HG03520 (cell line): ENCODE results near the gene LTBP1.

ENCODE experiments used
- ATAC-seq: cut with Tn5 transposase; IDR thresholded peaks from one replicate; pipeline ENCODE4 v1.9.1; 2021; ENCODE audit warnings: mild to moderate bottlenecking, moderate library complexity; ENCODE audit not compliant: unreplicated experiment

LTBP1 gene

GRCh38 chr2:33323957-33324356 is 377.2 kb downstream of the LTBP1 start:
- ATAC-seq, result no peak

- no peak for ATAC-seq
Observed at GRCh38 chr2:33326100-33326499, 379.3 kb downstream of the LTBP1 start.

DNA sequence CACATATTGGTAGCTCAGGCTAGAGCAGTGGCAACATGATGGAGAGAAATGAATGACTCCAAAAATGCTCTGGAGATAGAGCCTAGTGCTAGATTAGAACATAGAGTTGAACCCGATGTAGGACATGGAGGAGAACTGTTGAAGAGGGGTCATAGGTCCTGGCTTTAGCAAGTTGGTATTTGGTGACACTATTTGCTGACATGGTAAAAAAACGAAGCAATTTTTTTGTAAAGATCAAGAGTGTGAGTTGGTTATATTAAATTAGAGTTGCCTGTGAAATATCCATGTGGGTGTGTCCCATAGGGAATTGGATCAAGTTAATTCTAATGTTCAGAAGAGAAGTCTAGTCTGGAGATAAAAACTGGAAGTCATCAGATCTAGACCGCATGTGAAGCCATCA is 386.7 kb downstream of the LTBP1 start:
- no peak for ATAC-seq

GRCh38 chr2:33334083-33334482 is 387.3 kb downstream of the LTBP1 start:
- no peak for ATAC-seq

DNA sequence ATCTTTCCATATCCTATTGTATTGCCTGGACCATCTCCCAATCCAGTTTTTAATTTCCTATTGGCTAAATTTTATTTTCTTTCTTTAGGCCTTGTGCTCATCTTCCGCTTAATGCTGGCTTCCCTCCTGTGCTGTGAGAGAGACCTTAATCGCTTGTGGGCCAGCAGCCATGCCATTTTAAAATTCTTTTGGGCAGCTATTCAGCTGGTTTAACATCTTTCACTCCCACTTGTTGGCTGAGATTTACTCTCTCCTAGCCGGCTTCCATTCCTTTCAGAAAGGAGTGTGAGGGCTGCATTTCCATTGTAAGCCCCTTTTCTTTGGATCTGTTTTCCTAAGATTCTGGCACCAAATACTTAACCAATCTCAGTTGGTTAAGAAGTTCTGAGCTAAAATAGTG is 388.8 kb downstream of the LTBP1 start:
- ATAC-seq, result no peak

GRCh38 chr2:33336036-33336625 is 389.4 kb downstream of the LTBP1 start:
- ATAC-seq, result peak; percentile 56

DNA sequence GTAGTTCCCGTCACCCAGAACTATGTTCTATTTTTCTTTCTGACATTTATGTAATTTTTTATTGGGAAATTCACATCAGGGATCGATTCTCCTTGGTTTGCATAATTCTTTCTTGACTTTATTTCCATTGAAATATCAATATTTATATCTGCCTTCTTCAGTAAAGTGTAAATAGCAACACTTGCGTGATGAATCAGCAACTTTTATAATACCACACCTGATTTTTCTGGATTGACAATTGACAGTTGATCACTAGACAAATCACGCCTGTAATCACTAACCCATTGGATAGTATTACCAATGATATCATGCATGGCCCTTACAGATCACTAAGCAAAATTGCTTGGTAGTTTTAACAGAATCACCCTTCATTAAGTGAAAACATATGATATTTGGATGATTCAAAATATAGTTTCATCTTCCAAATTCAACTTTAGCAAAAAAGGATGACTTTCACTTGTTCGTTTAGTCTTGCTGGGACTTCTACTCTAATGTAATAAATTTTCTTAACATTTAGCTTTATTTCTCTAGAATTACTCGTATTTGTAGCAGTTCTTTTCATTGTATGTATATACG is 390.7 kb downstream of the LTBP1 start:
- no peak for ATAC-seq

DNA sequence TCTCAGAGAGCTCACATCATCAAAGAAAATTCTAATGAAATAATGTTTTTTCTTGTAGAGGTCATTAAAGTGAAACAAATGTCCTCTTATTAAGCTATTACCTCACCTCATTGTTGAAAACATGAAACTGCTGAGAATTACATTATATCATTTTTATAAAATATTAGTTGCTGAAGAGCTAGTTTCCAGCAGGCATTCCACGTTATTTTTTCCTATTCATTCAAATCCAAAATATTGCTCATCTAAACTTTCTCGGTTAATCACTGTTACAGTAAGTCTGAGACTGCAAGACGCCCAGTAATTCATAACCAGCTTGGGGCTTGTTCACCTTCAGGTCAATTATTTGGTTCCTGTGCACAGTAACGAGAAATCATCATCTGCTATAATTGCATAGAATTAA is 391.2 kb downstream of the LTBP1 start:
- ATAC-seq, result no peak

DNA sequence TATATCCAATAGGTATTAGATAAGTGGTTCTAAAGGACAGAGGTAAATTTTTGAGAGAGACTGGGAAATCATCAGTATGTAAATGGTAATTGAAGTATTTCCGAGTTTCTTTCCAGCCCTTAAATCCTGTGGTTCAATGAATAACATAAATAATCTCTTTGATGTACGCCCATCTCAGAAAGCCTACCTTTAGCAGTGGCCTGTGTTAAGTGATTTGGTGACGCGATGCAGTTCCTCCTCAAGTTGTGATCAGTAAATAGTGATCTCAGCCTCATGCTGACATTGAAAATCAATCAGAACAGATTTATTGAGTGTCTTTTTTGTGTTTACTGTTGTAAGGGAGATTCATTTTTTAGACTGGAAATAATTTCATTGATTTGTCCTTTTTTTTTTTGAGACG is 392.5 kb downstream of the LTBP1 start:
- ATAC-seq, result no peak

DNA sequence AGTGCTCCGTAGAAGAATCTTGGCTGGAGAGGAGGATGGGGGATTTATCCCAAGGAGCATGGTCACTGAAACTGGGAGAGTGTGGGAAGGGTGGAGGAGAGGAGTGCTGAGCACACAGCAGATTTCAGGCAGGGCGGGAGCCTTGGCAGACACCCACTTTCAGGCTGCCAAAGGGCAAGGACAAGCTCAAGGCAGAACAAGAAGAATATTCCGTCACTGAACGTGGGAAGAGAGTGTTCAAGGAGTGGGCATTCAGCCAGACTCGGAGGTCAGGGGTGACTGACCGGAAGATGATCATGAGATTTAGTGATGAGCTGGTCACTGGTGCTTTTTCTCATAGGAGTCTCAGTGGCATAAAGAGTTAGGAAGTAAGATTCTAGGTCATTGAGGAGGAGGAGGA is 393.5 kb downstream of the LTBP1 start:
- no peak for ATAC-seq

- no peak for ATAC-seq
Observed at GRCh38 chr2:33342171-33342570, 395.4 kb downstream of the LTBP1 start.

- no peak for ATAC-seq
Observed at GRCh38 chr2:33342705-33343104, 396.0 kb downstream of the LTBP1 start.

DNA sequence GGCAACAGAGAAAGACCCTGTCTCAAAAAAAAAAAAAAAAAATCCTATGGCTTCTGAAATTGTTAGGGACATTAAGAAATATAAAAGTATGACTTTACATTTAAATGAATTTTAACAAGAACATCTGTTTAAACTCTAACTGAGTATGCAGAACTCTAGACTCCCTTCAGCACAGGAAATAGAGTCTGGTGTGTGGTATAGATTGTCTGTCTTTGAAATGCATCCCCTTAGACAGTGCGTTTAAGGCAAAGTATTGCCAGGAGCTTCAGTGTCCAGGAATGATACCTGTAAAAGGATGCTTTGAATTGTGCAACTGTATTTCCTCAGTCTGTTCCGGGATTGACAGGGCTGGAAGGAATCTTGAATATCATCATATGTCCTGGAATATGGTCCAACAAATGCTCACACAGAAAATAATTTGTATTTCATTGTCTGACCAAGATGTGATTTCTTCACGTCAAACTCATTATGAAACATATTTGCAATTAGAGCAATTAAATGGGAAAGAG is 396.7 kb downstream of the LTBP1 start:
- no peak for ATAC-seq

- no peak for ATAC-seq
Observed at GRCh38 chr2:33344230-33344629, 397.5 kb downstream of the LTBP1 start.

GRCh38 chr2:33347856-33348255 is 401.1 kb downstream of the LTBP1 start:
- ATAC-seq, result no peak

DNA sequence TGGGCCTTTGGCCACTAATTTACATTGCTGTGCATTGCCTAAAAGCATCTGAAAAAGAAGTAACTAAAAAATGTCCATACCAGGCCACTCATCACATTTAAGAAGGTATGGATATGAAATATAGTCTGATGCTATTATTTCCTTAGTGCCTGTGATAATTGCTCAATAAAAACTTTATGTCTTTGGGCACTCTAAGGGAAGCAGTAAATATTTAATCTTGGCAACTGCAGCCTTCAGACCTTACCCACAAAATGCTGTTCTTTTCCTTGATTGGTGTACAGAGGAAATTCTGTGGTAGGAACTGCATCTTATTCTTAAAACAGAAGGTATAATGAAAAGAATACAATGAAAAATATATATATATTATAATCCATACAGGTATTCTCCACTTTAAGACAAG is 403.9 kb downstream of the LTBP1 start:
- ATAC-seq, result no peak

- ATAC-seq, result no peak
Observed at GRCh38 chr2:33351781-33352180, 405.0 kb downstream of the LTBP1 start.

- no peak for ATAC-seq
Observed at GRCh38 chr2:33354981-33355380, 408.2 kb downstream of the LTBP1 start.

DNA sequence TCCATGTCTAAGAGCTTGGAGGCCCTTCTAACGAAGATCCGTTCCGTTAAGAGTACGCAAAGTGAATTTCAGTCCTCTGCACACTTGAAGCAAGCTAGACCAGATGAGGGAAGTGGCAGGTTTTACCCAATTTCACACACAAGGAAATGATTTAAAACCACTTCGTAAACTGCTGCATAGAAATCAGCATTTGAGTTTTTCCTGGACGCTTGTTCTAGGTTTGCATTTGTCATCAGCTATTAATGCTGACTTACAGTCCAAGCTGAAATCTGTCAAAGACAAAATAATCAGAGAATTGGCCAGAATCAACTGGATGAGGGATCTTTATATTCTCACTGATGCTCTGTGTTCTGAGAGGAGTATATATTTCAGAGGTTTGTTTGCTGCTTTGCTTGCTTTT is 412.1 kb downstream of the LTBP1 start:
- no peak for ATAC-seq

DNA sequence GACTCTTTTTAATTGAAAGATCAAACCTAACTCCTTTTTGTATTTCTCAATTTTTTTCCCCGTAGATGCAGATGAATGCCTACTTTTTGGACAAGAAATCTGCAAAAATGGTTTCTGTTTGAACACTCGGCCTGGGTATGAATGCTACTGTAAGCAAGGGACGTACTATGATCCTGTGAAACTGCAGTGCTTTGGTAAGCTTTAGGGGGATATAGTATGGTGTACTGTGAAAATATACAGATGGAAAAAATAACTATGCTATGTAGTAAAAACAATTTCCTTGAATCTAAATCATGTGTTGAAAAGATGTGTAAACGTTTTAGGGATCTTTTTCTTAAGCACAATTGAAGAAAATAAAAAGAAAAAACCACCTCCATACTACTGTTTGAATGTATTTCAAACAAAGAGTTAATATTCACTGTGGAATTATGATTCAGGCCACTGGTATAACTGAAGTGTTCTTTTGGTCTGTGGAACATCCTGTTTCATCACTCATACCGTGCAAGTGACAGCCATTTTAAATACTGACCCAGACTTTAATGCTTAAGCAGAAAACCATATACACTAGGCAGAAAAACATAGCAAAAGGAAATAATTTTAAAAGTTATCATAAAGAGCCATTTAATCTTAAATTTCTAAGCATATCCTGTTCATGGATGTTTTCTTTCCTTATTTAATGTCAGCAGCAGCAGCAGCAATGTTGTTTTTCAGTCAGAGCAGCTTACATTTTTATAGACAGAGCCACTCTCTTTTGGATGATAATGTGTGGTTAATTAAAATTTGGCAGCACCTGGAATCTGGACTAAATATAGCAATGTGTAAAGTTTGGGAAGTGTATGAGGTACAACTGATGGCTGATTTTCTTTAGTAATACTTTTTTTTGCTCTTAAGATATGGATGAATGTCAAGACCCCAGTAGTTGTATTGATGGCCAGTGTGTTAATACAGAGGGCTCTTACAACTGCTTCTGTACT is 416.9 kb downstream of the LTBP1 start:
- no peak for ATAC-seq

- no peak for ATAC-seq
Observed at GRCh38 chr2:33365264-33365970, 418.7 kb downstream of the LTBP1 start.
